SW 1271 (cell line): ENCODE results near the gene KYNU.
"Not testable (repeated sequence)": the region's sequence is repeated elsewhere in the genome, so short reads cannot be mapped to it uniquely, and the experiment has no call there.

ENCODE experiments used
- DNase-seq, 2 experiments: peaks; one replicate each; lab custom pipeline; 2025; lab: John Stamatoyannopoulos, UW

KYNU gene

GRCh38 chr2:143089520-143089919 lies 212.1 kb downstream of the KYNU start:
- not testable (repeated sequence) for DNase-seq
